WI38 (cell line): ENCODE measurements around the gene ERICH3.

Experiments used
- H3K4me3 ChIP-seq: 2 replicates; pipeline ENCODE4 v1.5.1; 2011; ENCODE audit warnings: low read depth, mild to moderate bottlenecking, control low read depth, low read length
- CTCF ChIP-seq: IDR thresholded peaks from 2 replicates; pipeline ENCODE4 v1.5.1; 2012; ENCODE audit warnings: low read depth, mild to moderate bottlenecking, control low read depth, low read length

The ERICH3 gene

DNA sequence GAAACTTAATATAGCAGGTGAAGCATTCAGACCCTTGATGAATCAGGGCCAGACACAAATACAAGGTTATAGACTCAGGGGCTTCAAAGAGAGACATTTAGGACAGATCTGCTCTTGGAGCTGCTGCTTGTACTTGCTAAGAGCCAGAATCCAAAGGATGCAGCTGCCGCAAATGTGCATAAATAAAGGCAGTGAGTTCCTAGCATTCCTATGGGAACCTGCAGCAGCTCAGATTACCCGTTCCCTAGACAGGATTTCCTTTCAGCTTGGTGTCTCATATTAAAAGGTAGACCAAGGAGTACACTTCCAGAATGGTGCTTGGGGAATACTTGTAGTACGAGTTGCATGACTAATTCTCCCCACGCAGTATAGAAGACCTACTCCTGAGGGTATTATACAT lies 151.4 kb downstream of the ERICH3 start:
- no peak for TF ChIP-seq CTCF
- no peak overlapping the region for H3K4me3 ChIP-seq
